HG03045 (cell line): ENCODE measurements around the gene MED17.
A peak's percentile ranks its signal among the peaks of the same experiment; 100 is the strongest.
"Not testable (repeated sequence)": the region's sequence is repeated elsewhere in the genome, so short reads cannot be mapped to it uniquely, and the experiment has no call there.

Experiments used
- ATAC-seq: cut with Tn5 transposase; IDR thresholded peaks from one replicate; pipeline ENCODE4 v1.9.1; 2021; ENCODE audit warnings: mild to moderate bottlenecking, moderate library complexity; ENCODE audit not compliant: unreplicated experiment

Gene MED17, protein sequence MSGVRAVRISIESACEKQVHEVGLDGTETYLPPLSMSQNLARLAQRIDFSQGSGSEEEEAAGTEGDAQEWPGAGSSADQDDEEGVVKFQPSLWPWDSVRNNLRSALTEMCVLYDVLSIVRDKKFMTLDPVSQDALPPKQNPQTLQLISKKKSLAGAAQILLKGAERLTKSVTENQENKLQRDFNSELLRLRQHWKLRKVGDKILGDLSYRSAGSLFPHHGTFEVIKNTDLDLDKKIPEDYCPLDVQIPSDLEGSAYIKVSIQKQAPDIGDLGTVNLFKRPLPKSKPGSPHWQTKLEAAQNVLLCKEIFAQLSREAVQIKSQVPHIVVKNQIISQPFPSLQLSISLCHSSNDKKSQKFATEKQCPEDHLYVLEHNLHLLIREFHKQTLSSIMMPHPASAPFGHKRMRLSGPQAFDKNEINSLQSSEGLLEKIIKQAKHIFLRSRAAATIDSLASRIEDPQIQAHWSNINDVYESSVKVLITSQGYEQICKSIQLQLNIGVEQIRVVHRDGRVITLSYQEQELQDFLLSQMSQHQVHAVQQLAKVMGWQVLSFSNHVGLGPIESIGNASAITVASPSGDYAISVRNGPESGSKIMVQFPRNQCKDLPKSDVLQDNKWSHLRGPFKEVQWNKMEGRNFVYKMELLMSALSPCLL

DNA sequence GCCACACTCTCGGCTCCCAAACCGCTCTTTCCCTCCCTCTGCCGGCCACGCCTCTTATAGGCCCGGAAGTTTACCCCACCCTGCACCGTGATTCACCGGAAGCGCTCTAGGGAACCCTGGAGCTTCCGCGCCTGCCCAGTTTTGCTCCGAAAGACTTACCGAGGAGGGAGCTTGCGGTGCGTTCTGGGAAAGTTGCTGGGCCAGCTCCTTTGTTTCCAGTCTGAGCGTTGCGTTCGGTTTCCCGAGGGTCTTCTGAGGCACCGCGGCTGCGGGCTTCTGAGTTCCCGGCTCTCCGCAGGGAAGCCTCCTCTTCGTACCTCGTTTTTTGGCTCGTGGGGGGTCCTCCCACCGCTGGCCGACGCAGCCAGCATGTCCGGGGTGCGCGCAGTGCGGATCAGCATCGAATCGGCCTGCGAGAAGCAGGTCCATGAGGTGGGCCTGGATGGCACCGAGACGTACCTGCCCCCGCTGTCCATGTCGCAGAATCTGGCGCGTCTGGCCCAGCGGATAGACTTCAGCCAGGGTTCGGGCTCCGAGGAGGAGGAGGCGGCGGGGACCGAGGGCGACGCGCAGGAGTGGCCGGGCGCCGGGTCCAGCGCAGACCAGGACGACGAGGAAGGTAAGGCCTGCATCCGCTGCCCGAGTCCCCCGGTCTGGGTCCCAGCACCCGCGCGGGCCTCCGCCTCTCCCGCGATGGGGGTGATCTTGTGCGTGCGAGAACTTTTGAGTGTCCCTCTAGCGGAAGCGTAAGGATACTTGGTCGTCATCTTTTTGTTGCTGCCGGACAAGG lies at the start of gene MED17:
MED17 (plus strand) TSS at position 138 of the 790 bp plus-strand sequence; CDS start at position 370, 232 bp downstream.
- ATAC-seq, result peak; percentile 97

DNA sequence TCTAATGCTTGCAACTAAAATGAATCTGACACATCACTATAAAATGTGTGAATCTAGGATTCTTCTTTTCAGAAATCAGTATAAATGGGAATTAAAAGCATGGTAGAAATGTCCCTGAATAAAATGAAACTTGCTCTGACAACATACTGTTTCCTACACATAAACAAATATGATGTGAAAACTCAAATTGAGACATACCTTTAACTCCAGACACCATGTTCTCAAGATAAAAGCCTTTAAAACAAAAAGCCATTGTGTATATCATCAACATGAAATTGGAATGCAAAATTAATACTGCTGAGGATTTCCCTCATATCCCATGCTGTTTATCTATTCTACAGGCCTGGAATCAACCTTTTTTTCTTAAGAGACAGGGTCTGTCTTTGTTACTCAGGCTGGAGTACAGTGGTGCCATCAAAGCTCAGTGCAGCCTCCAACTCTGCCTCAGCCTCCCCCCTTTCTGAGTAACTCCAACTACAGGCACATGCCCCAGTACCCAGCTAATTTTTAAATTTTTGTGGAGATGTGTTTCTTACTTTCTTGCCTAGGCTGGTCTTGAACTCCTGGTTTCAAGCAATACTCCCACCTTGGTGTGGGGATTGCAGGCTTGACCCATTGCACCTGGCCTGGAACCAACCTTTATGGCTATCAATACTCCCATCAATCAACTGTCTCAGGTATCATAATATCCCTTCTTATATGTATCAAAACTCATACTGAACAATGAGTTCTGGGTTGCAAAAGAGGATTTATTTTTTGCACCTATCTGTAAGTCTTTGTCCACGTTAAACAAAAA lies 49.5 kb upstream of the MED17 start:
- ATAC-seq, result no peak

- no peak for ATAC-seq
Measured at GRCh38 chr11:93735627-93736026, 48.5 kb upstream of the MED17 start.

DNA sequence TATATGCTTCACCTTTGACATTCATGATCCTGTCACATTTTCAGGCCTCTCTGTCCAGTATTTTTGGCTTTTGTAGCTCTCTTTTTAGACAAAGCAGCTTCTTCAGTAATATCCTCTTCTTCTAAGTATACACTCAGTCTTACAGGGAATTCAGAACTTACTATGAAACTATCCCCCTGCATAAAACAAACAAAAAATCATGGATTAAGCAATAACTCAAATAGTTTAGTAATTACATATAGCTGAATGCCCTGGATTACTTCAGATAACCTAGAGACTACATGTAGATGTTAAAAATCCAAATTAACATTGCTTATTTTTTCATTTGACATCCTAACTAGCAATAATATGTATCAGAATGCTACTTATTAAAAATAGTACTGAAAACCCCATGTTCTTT lies 48.0 kb upstream of the MED17 start:
- ATAC-seq, result no peak

DNA sequence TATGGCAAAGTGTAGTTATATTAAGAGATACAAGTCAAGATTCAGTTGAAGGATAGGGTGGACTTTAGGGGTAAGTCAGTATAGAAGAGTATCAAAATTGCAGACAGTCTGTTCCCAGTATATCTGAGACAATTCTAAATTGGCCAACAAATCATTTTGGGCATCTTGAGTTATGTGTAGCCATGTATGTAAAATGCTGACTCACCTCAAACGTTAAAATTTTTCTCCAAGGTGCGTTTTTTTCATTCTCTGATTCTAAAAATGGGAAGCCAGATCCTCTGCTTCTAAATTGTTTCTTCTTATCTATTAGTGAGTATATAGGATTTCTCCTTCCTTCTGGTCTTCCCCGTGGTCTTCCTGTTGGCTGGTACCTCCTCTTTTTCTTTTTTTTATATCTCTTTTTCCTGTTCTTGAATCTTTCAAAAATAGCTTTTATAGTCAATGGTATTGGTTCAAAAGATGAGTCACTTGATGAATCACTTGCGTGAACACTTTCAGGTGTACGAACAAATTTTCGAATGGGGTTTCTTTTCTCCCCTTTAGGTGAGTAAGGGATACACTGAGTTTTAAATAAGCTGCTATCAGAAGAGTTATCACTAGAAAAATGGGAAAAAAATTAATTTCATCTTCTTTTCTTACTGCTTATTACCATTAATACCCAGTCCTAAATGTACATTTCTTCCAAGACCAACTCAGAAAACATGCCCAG lies 46.0 kb upstream of the MED17 start:
- ATAC-seq, result no peak

DNA sequence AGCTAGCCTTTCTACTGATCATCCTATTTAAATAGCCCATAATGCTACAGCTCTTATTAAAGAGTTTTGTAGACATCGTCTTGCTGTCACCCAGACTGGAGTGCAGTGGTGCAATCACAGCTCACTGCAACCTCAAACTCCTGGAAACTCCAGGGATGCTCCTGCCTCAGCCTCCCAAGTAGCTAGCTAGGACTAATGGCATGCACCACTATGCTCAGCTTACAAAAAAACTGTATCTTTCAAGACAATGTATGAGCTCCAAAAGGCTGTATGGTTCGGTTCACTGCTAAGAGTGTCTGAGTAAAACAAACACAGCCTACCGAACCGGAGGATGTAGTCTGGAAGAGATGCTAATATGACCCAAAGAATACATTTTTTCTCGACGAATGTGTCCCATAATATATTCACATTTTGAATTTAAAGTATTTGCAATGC lies 45.4 kb upstream of the MED17 start:
- no peak for ATAC-seq

GRCh38 chr11:93740031-93740729 lies 43.9 kb upstream of the MED17 start:
- peak; percentile 20 for ATAC-seq

- peak; percentile 41 for ATAC-seq
Measured at GRCh38 chr11:93740730-93741093, 43.4 kb upstream of the MED17 start.

DNA sequence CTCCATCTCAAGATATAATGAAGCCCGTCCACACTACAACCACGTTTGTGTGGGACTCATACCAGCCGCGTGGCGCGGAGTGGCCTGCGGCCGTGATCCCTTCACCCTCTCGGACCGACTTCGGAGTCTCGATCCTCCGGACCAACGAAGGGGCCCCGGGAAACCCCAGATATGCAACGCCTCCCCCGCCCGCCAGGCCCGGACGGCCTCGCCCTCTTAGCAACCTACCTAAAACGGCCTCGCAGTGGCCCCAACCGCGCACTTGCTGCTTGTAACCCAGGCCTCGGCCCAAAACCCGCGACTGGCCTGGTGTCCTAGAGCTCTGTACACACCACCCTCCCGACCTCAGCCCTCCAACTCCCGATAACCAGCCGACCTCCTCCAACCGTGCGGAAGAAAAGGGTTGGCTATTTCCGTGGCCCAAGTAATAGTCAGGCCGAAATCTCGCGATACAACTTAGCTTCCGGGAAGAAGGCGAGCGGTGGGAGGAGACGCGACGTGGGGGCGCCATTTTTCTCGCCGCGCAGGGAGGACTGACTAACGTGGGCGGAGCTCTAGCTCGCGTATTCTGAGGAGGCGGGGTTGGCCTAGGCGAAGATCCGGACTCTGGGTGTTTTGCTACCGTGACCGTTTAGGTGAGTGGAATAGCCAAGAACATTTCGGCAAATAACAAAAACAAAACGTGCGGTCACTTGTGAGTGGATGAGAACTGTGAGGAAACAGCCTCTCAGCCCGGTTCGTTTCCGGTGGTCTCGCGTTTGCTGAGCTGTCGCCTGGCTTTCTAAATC lies 42.8 kb upstream of the MED17 start, which contains the start of the genes C11orf54 and TAF1D:
C11orf54 (plus strand) TSS at position 579 of the 788 bp plus-strand sequence. CDS start 5,722 bp downstream, outside the sequence.
TAF1D (minus strand) TSS at position 402 of the 788 bp plus-strand sequence. CDS start 2,191 bp downstream, outside the sequence.
- ATAC-seq, result peak; percentile 86

DNA sequence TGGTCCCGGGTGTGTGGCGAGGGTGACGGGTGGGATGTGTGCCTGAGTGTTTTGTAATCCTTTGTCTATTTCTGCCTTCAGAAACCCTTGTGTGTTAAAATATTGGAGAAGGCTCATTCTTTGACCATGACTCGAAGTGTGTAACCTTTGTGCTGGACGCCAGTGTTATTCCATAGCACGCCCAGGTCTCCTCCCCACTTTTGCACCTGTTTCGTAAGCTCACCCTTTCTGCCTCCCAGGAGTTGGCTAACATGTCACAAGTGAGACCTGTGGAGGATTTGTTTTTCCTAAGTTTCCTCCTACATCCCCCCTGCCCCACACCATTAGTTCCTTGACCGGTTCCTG lies 42.2 kb upstream of the MED17 start:
- peak; percentile 14 for ATAC-seq

DNA sequence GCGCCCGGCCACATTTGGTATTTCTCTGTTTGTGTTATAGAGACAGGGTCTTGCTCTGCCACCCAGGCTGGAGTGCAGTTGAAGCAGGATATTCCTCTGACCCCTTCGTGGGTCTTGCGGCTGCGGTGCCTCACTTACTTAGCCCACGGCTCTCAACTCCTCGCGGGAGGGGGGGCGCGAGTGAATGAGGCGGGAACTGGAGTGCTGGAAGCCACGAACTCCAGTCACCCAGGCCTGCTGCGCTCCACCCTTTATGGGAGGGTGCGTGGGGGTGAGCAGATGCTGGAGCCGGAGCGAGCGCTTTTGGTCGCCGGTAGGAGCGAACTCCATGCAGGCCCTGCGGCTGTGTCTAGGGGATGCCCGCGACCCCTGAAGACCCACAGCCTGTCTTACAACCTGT lies 40.8 kb upstream of the MED17 start:
- ATAC-seq, result no peak

- ATAC-seq, result no peak
Measured at GRCh38 chr11:93744669-93745004, 39.4 kb upstream of the MED17 start.

GRCh38 chr11:93745005-93745755 lies 38.9 kb upstream of the MED17 start:
- not testable (repeated sequence) for ATAC-seq

- no peak for ATAC-seq
Measured at GRCh38 chr11:93746101-93746500, 38.0 kb upstream of the MED17 start.

GRCh38 chr11:93747122-93747521 lies 37.0 kb upstream of the MED17 start:
- ATAC-seq, result peak; percentile 50

DNA sequence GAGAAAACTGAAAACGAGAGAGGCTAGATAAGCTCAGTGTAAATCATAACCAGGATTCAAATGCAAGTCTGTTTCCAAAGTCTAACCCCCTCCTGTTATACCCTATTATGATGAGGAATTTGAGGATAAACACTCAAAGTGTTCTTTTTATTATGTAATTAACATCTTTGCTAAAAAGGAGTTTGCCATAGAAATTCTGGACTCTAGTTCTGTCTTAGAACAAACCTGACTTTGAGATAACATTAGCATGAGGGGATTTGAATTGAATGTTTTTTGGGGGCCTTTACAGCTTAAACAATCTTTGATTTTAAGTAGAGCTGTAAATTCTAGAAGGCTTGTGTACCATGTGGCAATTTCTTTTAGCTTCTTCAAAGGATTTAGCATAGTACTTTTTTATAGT lies 33.1 kb upstream of the MED17 start:
- no peak for ATAC-seq

DNA sequence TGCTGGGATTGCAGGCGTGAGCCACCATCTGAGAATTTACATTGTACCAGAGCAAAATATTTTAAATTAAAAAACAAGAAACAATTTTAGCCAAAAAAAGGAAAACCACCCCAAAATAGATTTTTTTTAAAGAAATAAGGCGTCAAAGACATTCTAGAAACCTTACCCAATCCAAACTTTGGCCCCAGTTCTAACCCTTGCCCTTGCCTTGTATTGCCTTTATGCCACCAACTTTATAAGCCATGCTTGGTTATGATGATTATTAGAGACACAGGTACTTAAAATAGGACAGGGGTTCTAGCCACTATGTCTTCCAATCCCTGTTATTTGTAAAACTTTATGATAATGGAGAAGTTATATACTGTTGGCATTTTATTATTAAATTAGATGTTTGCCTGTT lies 30.8 kb upstream of the MED17 start:
- ATAC-seq, result no peak

DNA sequence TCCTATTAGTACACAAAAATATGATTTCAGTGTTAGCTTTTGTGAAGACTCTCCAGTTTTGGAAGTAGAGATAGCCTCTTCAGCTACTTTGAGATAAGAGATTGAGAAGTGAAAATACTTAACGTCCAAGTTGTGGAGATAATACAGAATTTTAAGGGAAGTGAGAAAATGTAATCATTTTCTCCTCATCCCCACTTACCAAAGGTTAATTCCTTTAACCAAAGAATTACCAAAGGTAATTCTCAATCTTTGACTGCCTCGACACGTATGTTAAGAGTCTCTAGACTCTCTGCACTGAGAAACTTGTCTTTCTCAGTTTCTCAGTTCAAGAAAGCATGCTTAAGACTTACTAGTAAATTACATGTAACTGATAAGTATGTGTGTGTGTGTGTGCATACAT lies 27.3 kb upstream of the MED17 start:
- ATAC-seq, result no peak
